GM13977 (cell line): ENCODE results near the gene CADM1.

Experiments
- DNase-seq: peaks from one replicate; pipeline ENCODE4 v3.0.0; 2012; ENCODE audit warnings: low spot score
- CTCF ChIP-seq: IDR thresholded peaks from 2 replicates; pipeline ENCODE4 v1.5.1; 2012; ENCODE audit warnings: mild to moderate bottlenecking, control low read depth; ENCODE audit not compliant: insufficient read depth; ENCODE audit errors: extremely low read depth, missing control alignments
- in situ Hi-C: fragments of 300-500 bp; cut with MboI; formaldehyde crosslinking; loops from one replicate; pipeline ENCODE4 v1.12.0; 2022; ENCODE audit warnings: low sequenced_read_pairs, low pct_unique_long_range_greater_than_20kb, mixed read lengths, inconsistent platforms; ENCODE audit not compliant: unreplicated experiment

The CADM1 gene

GRCh38 chr11:115190196-115190595, 314.0 kb downstream of the CADM1 start:
- TF ChIP-seq CTCF: no peak
- in situ Hi-C loops: no loop called here
- DNase-seq: no peak

- in situ Hi-C loops: no loop called here
- TF ChIP-seq CTCF: no peak
- no peak for DNase-seq
Observed at GRCh38 chr11:115188898-115189278, 315.3 kb downstream of the CADM1 start.

GRCh38 chr11:115188188-115188897, 315.9 kb downstream of the CADM1 start:
- no peak for DNase-seq
- in situ Hi-C loops: no loop called here
- TF ChIP-seq CTCF: no peak

GRCh38 chr11:115185931-115186330, 318.3 kb downstream of the CADM1 start:
- in situ Hi-C loops: no loop called here
- DNase-seq: no peak
- no peak for TF ChIP-seq CTCF

- in situ Hi-C loops: no loop called here
- no peak for TF ChIP-seq CTCF
- no peak for DNase-seq
Observed at GRCh38 chr11:115185507-115185906, 318.7 kb downstream of the CADM1 start.

GRCh38 chr11:115184901-115185300, 319.3 kb downstream of the CADM1 start:
- in situ Hi-C loops: no loop called here
- no peak for DNase-seq
- TF ChIP-seq CTCF: no peak

- no peak for TF ChIP-seq CTCF
- in situ Hi-C loops: no loop called here
- no peak for DNase-seq
Observed at GRCh38 chr11:115183830-115184229, 320.4 kb downstream of the CADM1 start.
